ENCODE data around the gene MAML3. TPM values are rescaled to one million over a fixed set of nuclear protein-coding genes. Genes with fewer than 3 reads are reported as not detected.

Gene MAML3
- total RNA-seq, 2 donors from 2014 or later: 9.3 to 10.1 TPM

- Histone ChIP-seq H3K9me3 (no peaks in the 10 kb centered on the region), H3K9ac (ENCODE audit: low read depth in 2 of 2, low read length in 2 of 2) (no peak overlapping the region), H3K4me1 (no peaks in the 10 kb centered on the region), H3K27me3 (no peaks in the 10 kb centered on the region), H3K4me3 (no peak overlapping the region), H3K36me3 (no peaks in the 10 kb centered on the region), H3K27ac (no peak overlapping the region)
- DNase-seq: no peak
- intact Hi-C loops (cut with DNase I): no loop called here
- TF ChIP-seq CTCF (IDR thresholded peaks at IDR 0.05): no peak
Observed at GRCh38 chr4:139869810-139870209, 284.2 kb downstream of the MAML3 start.

GRCh38 chr4:139866276-139866962, 287.6 kb downstream of the MAML3 start:
- Histone ChIP-seq H3K4me3 (no peak overlapping the region), H3K27me3 (no peaks in the 10 kb centered on the region), H3K4me1 (no peaks in the 10 kb centered on the region), H3K36me3 (no peaks in the 10 kb centered on the region), H3K9ac (ENCODE audit: low read depth in 2 of 2, low read length in 2 of 2) (no peak overlapping the region), H3K9me3 (no peaks in the 10 kb centered on the region), H3K27ac (no peak overlapping the region)
- no peak for TF ChIP-seq CTCF (IDR thresholded peaks at IDR 0.05)
- intact Hi-C loops (cut with DNase I): no loop called here
- no peak for DNase-seq

GRCh38 chr4:139865537-139865936, 288.4 kb downstream of the MAML3 start:
- no peaks in the 10 kb centered on the region for H3K4me1 ChIP-seq
- H3K4me3 ChIP-seq: no peak overlapping the region
- H3K27me3 ChIP-seq: no peaks in the 10 kb centered on the region
- H3K36me3 ChIP-seq: no peaks in the 10 kb centered on the region
- H3K27ac ChIP-seq: no peak overlapping the region
- no peaks in the 10 kb centered on the region for H3K9me3 ChIP-seq
- TF ChIP-seq CTCF (IDR thresholded peaks at IDR 0.05): no peak
- no peak overlapping the region for H3K9ac ChIP-seq (ENCODE audit: low read depth in 2 of 2, low read length in 2 of 2)
- no peak for DNase-seq
- intact Hi-C loops (cut with DNase I): no loop called here

- Histone ChIP-seq H3K4me1 (no peaks in the 10 kb centered on the region), H3K27ac (no peak overlapping the region), H3K9me3 (no peaks in the 10 kb centered on the region), H3K4me3 (no peak overlapping the region), H3K36me3 (no peaks in the 10 kb centered on the region), H3K27me3 (no peaks in the 10 kb centered on the region), H3K9ac (ENCODE audit: low read depth in 2 of 2, low read length in 2 of 2) (no peak overlapping the region)
- TF ChIP-seq CTCF (IDR thresholded peaks at IDR 0.05): no peak
- DNase-seq: no peak
- intact Hi-C loops (cut with DNase I): no loop called here
Observed at GRCh38 chr4:139863531-139863930, 290.5 kb downstream of the MAML3 start.

- Histone ChIP-seq H3K9me3 (no peaks in the 10 kb centered on the region), H3K4me1 (no peaks in the 10 kb centered on the region), H3K9ac (ENCODE audit: low read depth in 2 of 2, low read length in 2 of 2) (no peak overlapping the region), H3K27me3 (no peaks in the 10 kb centered on the region), H3K27ac (no peak overlapping the region), H3K4me3 (no peak overlapping the region), H3K36me3 (no peaks in the 10 kb centered on the region)
- no peak for DNase-seq
- TF ChIP-seq CTCF (IDR thresholded peaks at IDR 0.05): no peak
- intact Hi-C loops (cut with DNase I): no loop called here
Observed at GRCh38 chr4:139861471-139861870, 292.5 kb downstream of the MAML3 start.
